Spleen (tissue), 13 donors: ENCODE measurements around the gene C5orf24. TPM values are rescaled to one million over a fixed set of nuclear protein-coding genes. Genes with fewer than 3 reads are reported as not detected.
A peak's percentile ranks its signal among the peaks of the same experiment; 100 is the strongest.

ENCODE experiments used
- DNase-seq: peaks from one replicate; pipeline ENCODE4 v3.0.0-alpha.2; 2020
- H3K27ac ChIP-seq, 8 donors: fragments of 200-600 bp; sonication (generic) in 7 of 8; 1 replicate in 4 of 8; 2 replicates in 4 of 8; pipeline versions ENCODE4 v1.5.0 to v1.8.0; 2016 to 2021; ENCODE audit warnings: inconsistent platforms in 4 of 8, mild to moderate bottlenecking in 4 of 8, moderate library complexity in 1 of 8
- H3K27me3 ChIP-seq, 7 donors: fragments of 200-600 bp; sonication (generic) in 6 of 7; replicated peaks in 1 of 7; 1 replicate in 4 of 7; 2 replicates in 3 of 7; pipeline versions ENCODE4 v1.5.0 to v1.8.0; 2016 to 2021; ENCODE audit warnings: inconsistent platforms in 3 of 7, mild to moderate bottlenecking in 1 of 7
- H3K36me3 ChIP-seq, 6 donors: fragments of 200-600 bp; sonication (generic) in 5 of 6; 1 replicate in 4 of 6; 2 replicates in 2 of 6; pipeline versions ENCODE4 v1.5.0 to v1.8.0; 2016 to 2021; ENCODE audit warnings: inconsistent platforms in 2 of 6
- H3K4me1 ChIP-seq, 6 donors: fragments of 200-600 bp; sonication (generic) in 5 of 6; 1 replicate in 3 of 6; 2 replicates in 3 of 6; pipeline versions ENCODE4 v1.5.0 to v1.8.0; 2016 to 2021; ENCODE audit warnings: inconsistent platforms in 3 of 6
- H3K4me3 ChIP-seq, 8 donors: fragments of 200-600 bp; sonication (generic) in 7 of 8; 1 replicate in 4 of 8; 2 replicates in 4 of 8; pipeline versions ENCODE4 v1.5.0 to v1.8.0; 2016 to 2021; ENCODE audit warnings: inconsistent platforms in 4 of 8, mild to moderate bottlenecking in 4 of 8, moderate library complexity in 2 of 8
- H3K9me3 ChIP-seq, 8 donors: fragments of 200-600 bp; sonication (generic) in 7 of 8; 1 replicate in 4 of 8; 2 replicates in 4 of 8; pipeline versions ENCODE4 v1.5.0 to v1.8.0; 2016 to 2021; ENCODE audit warnings: inconsistent platforms in 4 of 8
- POLR2A ChIP-seq, 3 donors: fragments of 450-650 bp; IDR thresholded peaks; one replicate each; pipeline ENCODE4 v1.5.1; 2017; ENCODE audit warnings: antibody characterized with exemption in 3 of 3, mild to moderate bottlenecking in 1 of 3
- POLR2AphosphoS5 ChIP-seq, 3 donors: sonication (generic); formaldehyde crosslinking; IDR thresholded peaks; one replicate each; pipeline ENCODE4 v1.5.1; 2017; ENCODE audit warnings: antibody characterized with exemption in 3 of 3
- WGBS, 5 donors: extraction: QIAGEN DNeasy Blood & Tissue Kit in 3 of 5; methylation state at CpG; one replicate each; pipeline versions ENCODE4 v1.1.5 to v1.1.7; 2013 to 2018; 5-methylcytosine and 5-hydroxymethylcytosine counted together
- intact Hi-C: fragments of 100-400 bp; cut with DNase I; formaldehyde crosslinking; loops from one replicate; pipeline ENCODE4 v1.15.0; 2023; ENCODE audit warnings: low total_unique reads
- long read RNA-seq, 2 donors: transcript quantifications; one replicate each; lab custom pipeline, GENCODE V29; 2026
- polyA plus RNA-seq, 3 donors: library from polyadenylated mRNA; stranded (reverse); fragments of 200-250 nt; gene quantifications; one replicate each; pipeline ENCODE4 v1.2.1, GENCODE V29; 2013
- total RNA-seq, 7 donors: library from RNA; depleted of rRNA in 3 of 7; stranded (reverse); fragments of >200 nt in 3 of 7; fragmentation: NEBNext Ultra II Directional in 4 of 7; extraction: Animal tissue kit (Norgen Biotek cat#: 25700) in 4 of 7; gene quantifications; one replicate each; pipeline versions ENCODE4 v1.1.0 to v1.2.1, GENCODE V29; 2016 to 2021
- TF ChIP-seq, protein P1 (sequence below), 11 experiments: fragments of 200-600 bp in 7 of 11; fragments of 450-650 bp in 4 of 11; sonication (generic) in 4 of 11; IDR thresholded peaks in 8 of 11; conservative IDR thresholded peaks in 3 of 11; 1 replicate in 7 of 11; 2 replicates in 4 of 11; pipeline versions ENCODE4 v1.4.0 to v1.8.0; 2016 to 2021; ENCODE audit warnings: antibody characterized with exemption in 11 of 11, inconsistent platforms in 4 of 11, mild to moderate bottlenecking in 1 of 11
- donor health status: healthy with polysubstance abuse.
- donor health status: DM: no; HTN: no; CAD: no; lungs with moderate emphysema.
- donor health status: DM: no; HTN: no; CAD: no.
- donor health status: Bipolar disorder and iron deficiency.
- donor health status: healthy.
- donor health status: DM: no; HTN: no; CAD: no.
- donor health status: DM: yes; HTN: yes; CAD: no.

Gene C5orf24
- total RNA-seq (10 to 100 TPM; 27.3 to 48.1 (median 39.1) TPM), polyA plus RNA-seq (10 to 100 TPM; 12.3 to 15.6 (median 15.3) TPM)
- long read RNA-seq, donor 1, full-length matches to known transcripts: 24 of 24 reads
- long read RNA-seq, donor 1, partial matches to known transcripts: 0 of 24 reads
- long read RNA-seq, donor 1, other reads (novel, unspliced or antisense): 0 of 24 reads
- long read RNA-seq, donor 2, full-length matches to known transcripts: 19 of 19 reads
- long read RNA-seq, donor 2, partial matches to known transcripts: 0 of 19 reads
- long read RNA-seq, donor 2, other reads (novel, unspliced or antisense): 0 of 19 reads

DNA sequence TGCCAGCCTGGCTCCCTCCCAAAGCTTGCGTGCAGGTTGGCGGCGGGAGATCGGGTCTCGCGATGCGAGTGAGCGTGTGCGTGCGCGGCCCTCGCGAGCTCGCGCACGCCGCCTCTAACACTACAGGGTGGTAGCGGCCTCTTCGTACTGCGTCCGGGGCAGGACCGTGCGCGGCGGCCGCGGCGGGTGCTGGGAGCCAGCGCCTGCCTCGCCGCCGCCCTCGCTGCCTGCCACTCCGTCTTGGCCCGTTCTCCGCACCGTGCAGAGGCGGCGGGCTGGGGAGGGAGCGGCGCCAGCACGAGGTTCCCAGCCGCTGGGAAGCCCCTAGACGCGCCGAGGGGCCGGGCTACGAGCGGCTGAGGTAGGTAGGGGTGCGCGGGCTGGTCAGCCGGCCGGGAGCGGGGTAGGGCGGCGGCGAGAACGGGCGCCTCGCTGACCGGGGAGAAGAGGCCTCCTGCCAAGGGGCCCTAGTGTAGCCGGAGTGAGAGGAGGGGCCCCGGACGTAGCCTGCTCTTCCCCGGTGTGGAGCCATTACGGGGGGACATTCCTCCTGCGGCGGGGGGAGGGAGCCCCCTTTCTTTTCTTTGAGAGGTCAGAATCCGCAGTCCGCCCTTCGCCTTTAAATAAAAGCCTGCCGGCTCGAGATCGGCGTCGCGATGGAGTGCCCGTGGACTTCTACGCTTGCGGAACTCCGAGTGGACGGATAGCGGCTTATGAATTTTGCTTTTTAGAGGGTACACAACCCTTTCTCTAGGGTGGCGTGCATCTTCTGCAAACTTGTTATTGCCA, at the start of gene C5orf24:
TSS of gene C5orf24 (plus strand) at position 117 of the 789 bp plus-strand sequence. CDS start 8,933 bp downstream, outside the sequence.
- DNase-seq: peak; percentile 99
- Histone ChIP-seq H3K27me3 (no peaks in the 10 kb centered on the region), H3K9me3 (no peaks in the 10 kb centered on the region), H3K36me3 (peaks cover 0 to 36% (median 2%) of the 10 kb centered on the region in 6 donors), H3K4me3 (peak within 1 kb of the TSS; percentile 71 to 94 (median 80)), H3K27ac (peak within 1 kb of the TSS; percentile 93 to 98 (median 96)), H3K4me1 (peaks cover 17 to 55% (median 43%) of the 10 kb centered on the region in 6 donors)
- intact Hi-C loops: no loop called here
- WGBS, 5 donors: 0 to 1% (median 0%) methylated on average over 22 to 84 of the region's 84 CpGs
- TF ChIP-seq, protein P1, sequence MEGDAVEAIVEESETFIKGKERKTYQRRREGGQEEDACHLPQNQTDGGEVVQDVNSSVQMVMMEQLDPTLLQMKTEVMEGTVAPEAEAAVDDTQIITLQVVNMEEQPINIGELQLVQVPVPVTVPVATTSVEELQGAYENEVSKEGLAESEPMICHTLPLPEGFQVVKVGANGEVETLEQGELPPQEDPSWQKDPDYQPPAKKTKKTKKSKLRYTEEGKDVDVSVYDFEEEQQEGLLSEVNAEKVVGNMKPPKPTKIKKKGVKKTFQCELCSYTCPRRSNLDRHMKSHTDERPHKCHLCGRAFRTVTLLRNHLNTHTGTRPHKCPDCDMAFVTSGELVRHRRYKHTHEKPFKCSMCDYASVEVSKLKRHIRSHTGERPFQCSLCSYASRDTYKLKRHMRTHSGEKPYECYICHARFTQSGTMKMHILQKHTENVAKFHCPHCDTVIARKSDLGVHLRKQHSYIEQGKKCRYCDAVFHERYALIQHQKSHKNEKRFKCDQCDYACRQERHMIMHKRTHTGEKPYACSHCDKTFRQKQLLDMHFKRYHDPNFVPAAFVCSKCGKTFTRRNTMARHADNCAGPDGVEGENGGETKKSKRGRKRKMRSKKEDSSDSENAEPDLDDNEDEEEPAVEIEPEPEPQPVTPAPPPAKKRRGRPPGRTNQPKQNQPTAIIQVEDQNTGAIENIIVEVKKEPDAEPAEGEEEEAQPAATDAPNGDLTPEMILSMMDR (IDR thresholded peaks at IDR 0.05 in 8 of 11, conservative IDR thresholded peaks at IDR 0.05 in 3 of 11): peak in 5 of 11 experiments; percentile 16 to 47 (median 26)
- peak; percentile 97 to 99 (median 97) for TF ChIP-seq POLR2AphosphoS5 (IDR thresholded peaks at IDR 0.05)
- TF ChIP-seq POLR2A (IDR thresholded peaks at IDR 0.05): peak; percentile 91 to 97 (median 94)

DNA sequence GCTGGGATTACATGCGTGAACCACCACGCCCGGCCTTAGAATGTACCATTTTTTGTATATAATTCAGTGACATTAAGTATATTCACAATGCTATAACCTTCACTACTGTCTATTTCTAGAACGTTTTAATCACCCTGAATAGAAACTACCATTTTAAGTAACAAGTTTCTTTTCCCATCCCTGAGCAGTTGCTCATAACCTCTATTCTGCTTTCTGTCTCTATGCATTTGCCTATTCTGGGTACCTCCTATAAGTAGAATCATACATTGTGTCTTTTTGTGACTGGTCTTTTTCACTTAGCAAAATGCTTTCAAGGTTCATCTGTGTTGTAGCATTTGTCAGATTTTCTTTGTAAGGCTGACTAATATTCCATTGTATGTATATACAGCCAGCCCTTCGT, 47.3 kb upstream of the C5orf24 start:
- Histone ChIP-seq H3K27ac (no peak overlapping the region), H3K36me3 (peaks cover 0 to 100% (median 76%) of the 10 kb centered on the region in 6 donors), H3K9me3 (no peaks in the 10 kb centered on the region), H3K27me3 (no peaks in the 10 kb centered on the region), H3K4me1 (no peaks in the 10 kb centered on the region), H3K4me3 (no peak overlapping the region)
- TF ChIP-seq POLR2A (IDR thresholded peaks at IDR 0.05) (no peak), POLR2AphosphoS5 (IDR thresholded peaks at IDR 0.05) (no peak)
- TF ChIP-seq, protein P1 (IDR thresholded peaks at IDR 0.05 in 8 of 11, conservative IDR thresholded peaks at IDR 0.05 in 3 of 11): no peak
- DNase-seq: no peak
- 82 to 92% (median 91%) methylated on average over 5 of the region's 5 CpGs for WGBS, 5 donors
- intact Hi-C loops: no loop called here

DNA sequence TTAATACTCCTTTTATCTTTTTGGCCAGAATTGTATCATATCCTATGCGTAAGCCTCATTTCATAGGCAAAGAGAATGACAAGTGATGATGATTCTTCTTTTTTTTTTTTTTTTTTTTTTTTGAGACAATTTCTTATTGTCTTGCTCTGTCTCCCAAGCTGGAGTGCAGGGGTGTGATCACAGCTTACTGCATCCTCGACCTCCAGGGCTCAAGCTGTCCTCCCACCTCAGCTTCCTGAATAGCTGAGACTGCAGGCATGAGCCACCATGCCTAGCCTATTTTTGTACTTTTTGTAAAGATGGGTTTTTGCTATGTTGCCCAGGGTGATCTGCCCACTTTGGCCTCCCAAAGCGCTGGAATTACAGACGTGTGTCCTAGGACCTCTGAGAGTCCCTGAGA, 41.9 kb upstream of the C5orf24 start:
- H3K27ac ChIP-seq: no peak overlapping the region
- 83 to 94% (median 93%) methylated on average over 4 of the region's 4 CpGs for WGBS, 5 donors
- no peaks in the 10 kb centered on the region for H3K27me3 ChIP-seq
- no peaks in the 10 kb centered on the region for H3K9me3 ChIP-seq
- TF ChIP-seq POLR2AphosphoS5 (IDR thresholded peaks at IDR 0.05): no peak
- TF ChIP-seq POLR2A (IDR thresholded peaks at IDR 0.05): no peak
- TF ChIP-seq, protein P1 (IDR thresholded peaks at IDR 0.05 in 8 of 11, conservative IDR thresholded peaks at IDR 0.05 in 3 of 11): no peak
- intact Hi-C loops: no loop called here
- no peak for DNase-seq
- H3K4me1 ChIP-seq: no peaks in the 10 kb centered on the region
- peaks cover 0 to 92% (median 53%) of the 10 kb centered on the region in 6 donors for H3K36me3 ChIP-seq
- H3K4me3 ChIP-seq: no peak overlapping the region

DNA sequence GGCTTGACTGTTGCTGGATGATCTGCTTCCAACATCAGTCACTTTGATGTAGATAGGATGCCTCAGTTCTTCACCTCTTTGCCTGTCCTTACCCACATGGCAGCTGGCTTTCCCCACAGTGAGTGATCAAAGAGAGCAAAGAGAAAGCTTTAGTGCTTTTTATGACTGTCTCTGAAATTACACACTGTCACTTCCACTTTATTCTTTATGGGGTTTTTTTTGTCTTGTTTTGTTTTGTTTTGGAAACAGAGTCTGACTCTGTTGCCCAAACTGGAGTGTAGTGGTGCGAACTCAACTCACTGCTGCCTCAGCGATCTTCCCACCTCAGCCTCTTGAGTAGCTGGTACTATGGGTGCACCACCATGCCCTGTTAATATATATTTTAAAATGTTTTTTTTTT, 32.4 kb upstream of the C5orf24 start:
- 54 to 77% (median 74%) methylated on average over 2 of the region's 2 CpGs for WGBS, 5 donors
- peaks cover 6 to 100% (median 70%) of the 10 kb centered on the region in 6 donors for H3K36me3 ChIP-seq
- H3K27me3 ChIP-seq: no peaks in the 10 kb centered on the region
- TF ChIP-seq POLR2AphosphoS5 (IDR thresholded peaks at IDR 0.05) (no peak), POLR2A (IDR thresholded peaks at IDR 0.05) (no peak)
- TF ChIP-seq, protein P1 (IDR thresholded peaks at IDR 0.05 in 8 of 11, conservative IDR thresholded peaks at IDR 0.05 in 3 of 11): no peak
- H3K27ac ChIP-seq: no peak overlapping the region
- peaks cover 0 to 18% (median 13%) of the 10 kb centered on the region in 6 donors for H3K4me1 ChIP-seq
- H3K9me3 ChIP-seq: no peaks in the 10 kb centered on the region
- intact Hi-C loops: no loop called here
- no peak for DNase-seq
- H3K4me3 ChIP-seq: no peak overlapping the region
